Natural killer cell treated with Interleukin-12 subunit alpha and Interleukin-12 subunit beta and Interleukin-15 and Interleukin-18, amount 100 ng/mL, for 72 hours (primary cell): Measurements from ENCODE around the gene HERC2. TPM values are rescaled to one million over a fixed set of nuclear protein-coding genes. Genes with fewer than 3 reads are reported as not detected.

ENCODE experiments used
- ATAC-seq, 2 donors: fragments of 150-1000 bp; cut with Tn5 transposase in 1 of 2; sonication (Bioruptor Pico), chemical (Tn5 transposase) in 1 of 2; 2 replicates each; pipeline ENCODE4 v1.10.0; 2021
- DNase-seq: peaks from one replicate; pipeline ENCODE4 v3.0.0; 2022; ENCODE audit warnings: low spot score
- H3K27ac Mint-ChIP-seq, 2 donors: 1 replicate in 1 of 2; 2 replicates in 1 of 2; pipeline ENCODE4 v1.8.0; 2022; ENCODE audit warnings: mixed read lengths in 2 of 2, mild to moderate bottlenecking in 1 of 2, moderate library complexity in 1 of 2
- H3K27me3 Mint-ChIP-seq, 2 donors: 1 replicate in 1 of 2; 2 replicates in 1 of 2; pipeline ENCODE4 v1.8.0; 2022; ENCODE audit warnings: mixed read lengths in 2 of 2
- H3K36me3 Mint-ChIP-seq: one replicate; pipeline ENCODE4 v1.8.0; 2022; ENCODE audit warnings: mixed read lengths
- H3K4me1 Mint-ChIP-seq, 2 donors: 1 replicate in 1 of 2; 2 replicates in 1 of 2; pipeline ENCODE4 v1.8.0; 2022; ENCODE audit warnings: low read depth in 2 of 2, mixed read lengths in 2 of 2, mild to moderate bottlenecking in 1 of 2
- H3K4me3 Mint-ChIP-seq: one replicate; pipeline ENCODE4 v1.8.0; 2022; ENCODE audit warnings: mixed read lengths
- H3K9me3 Mint-ChIP-seq: 2 replicates; pipeline ENCODE4 v1.8.0; 2022; ENCODE audit warnings: mixed read lengths
- total RNA-seq, 2 donors: library from RNA; stranded (reverse); gene quantifications; one replicate each; pipeline ENCODE4 v1.2.3, GENCODE V29; 2022

HERC2 gene
- total RNA-seq, 2 donors from 2014 or later = 42.7 to 95.8 TPM

GRCh38 chr15:28112101-28112760, 209.7 kb downstream of the HERC2 start:
- no peaks in the 10 kb centered on the region for H3K27me3 Mint-ChIP-seq
- no peak overlapping the region for H3K27ac Mint-ChIP-seq
- ATAC-seq = no peak
- peaks cover 6 to 19% of the 10 kb centered on the region in 2 donors for H3K4me1 Mint-ChIP-seq
- no peaks in the 10 kb centered on the region for H3K9me3 Mint-ChIP-seq
- peaks cover 14% of the 10 kb centered on the region for H3K36me3 Mint-ChIP-seq
- H3K4me3 Mint-ChIP-seq = no peak overlapping the region
- DNase-seq = no peak

- Mint-ChIP-seq H3K4me1 (peaks cover 6 to 21% of the 10 kb centered on the region in 2 donors), H3K36me3 (peaks cover 14% of the 10 kb centered on the region), H3K9me3 (no peaks in the 10 kb centered on the region), H3K27ac (no peak overlapping the region), H3K4me3 (no peak overlapping the region), H3K27me3 (no peaks in the 10 kb centered on the region)
- no peak for ATAC-seq
- no peak for DNase-seq
Measured at GRCh38 chr15:28111543-28111942, 210.4 kb downstream of the HERC2 start.

DNA sequence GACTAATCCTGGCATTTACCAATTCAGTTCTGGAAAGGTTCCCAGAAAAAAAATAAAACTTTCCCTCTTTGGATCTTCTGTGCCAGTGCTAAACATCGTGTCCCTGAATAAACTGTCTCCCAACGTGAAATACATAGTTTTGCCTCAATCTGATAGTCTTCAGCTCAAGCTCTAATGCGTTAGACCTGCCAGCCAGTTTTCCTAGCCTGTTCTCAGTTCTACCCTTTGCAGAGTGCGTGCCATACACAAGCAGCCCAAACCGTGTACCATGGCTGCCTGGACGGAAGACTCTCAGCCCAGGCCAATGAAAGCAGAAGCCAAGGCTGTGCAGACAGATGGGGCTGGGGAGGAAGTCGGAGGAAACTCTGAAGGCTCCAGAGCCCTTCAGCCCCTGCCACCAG, 211.5 kb downstream of the HERC2 start:
- Mint-ChIP-seq H3K4me1 (peaks cover 14 to 28% of the 10 kb centered on the region in 2 donors), H3K27ac (no peak overlapping the region), H3K36me3 (peaks cover 14% of the 10 kb centered on the region), H3K27me3 (peaks cover 5 to 8% of the 10 kb centered on the region in 2 donors), H3K9me3 (no peaks in the 10 kb centered on the region), H3K4me3 (no peak overlapping the region)
- ATAC-seq = no peak
- DNase-seq = no peak

DNA sequence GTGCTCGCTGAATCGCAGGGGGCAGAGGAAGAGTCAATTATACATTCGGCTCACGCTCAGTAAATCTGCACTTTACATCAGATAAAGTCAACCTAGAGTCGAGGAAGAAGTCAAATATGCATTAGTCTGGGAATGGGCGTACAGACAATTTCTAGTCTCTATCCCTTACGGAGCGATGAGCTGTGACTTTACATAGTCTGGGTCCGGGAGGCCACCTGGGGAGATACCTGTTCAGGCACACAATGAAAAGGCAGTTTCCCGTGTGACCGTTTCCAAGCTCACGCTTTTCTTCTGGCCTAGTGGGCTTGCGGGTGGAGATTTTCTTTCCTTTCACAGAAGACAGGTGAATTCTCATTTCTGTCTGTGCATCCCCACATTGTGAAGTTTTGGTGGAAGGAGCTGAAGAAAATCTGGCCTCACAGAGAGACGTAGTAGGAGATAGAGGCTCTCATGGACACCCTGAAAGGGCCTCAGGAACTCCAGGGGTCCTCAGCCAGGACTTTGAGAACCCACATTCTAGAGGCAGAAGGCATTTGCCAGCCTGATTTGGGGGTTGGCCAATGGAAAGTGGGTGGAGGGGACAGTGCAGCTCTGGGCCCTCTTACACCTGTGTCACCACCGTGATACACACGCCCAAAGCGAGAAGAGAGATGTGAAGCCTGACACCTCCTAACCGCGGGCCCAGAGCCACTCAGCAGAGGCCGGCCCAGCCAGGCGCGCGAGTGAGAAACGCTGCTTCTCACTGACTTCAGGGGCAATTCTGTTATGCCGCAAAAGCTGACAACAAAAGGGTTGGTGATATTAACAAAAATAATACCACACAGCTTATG, 212.1 kb downstream of the HERC2 start:
- Mint-ChIP-seq H3K27ac (no peak overlapping the region), H3K4me1 (peaks cover 18 to 31% of the 10 kb centered on the region in 2 donors), H3K27me3 (peaks cover 7 to 13% of the 10 kb centered on the region in 2 donors), H3K4me3 (no peak overlapping the region), H3K9me3 (no peaks in the 10 kb centered on the region), H3K36me3 (peaks cover 14% of the 10 kb centered on the region)
- no peak for DNase-seq
- peak; percentile 54 to 58 for ATAC-seq

GRCh38 chr15:28107904-28108275, 214.1 kb downstream of the HERC2 start:
- Mint-ChIP-seq H3K36me3 (peaks cover 10% of the 10 kb centered on the region), H3K9me3 (no peaks in the 10 kb centered on the region), H3K27ac (no peak overlapping the region), H3K27me3 (peaks cover 13 to 27% of the 10 kb centered on the region in 2 donors), H3K4me1 (peaks cover 20 to 33% of the 10 kb centered on the region in 2 donors), H3K4me3 (peak overlapping the region; percentile 20)
- ATAC-seq (no peak), DNase-seq (no peak)

DNA sequence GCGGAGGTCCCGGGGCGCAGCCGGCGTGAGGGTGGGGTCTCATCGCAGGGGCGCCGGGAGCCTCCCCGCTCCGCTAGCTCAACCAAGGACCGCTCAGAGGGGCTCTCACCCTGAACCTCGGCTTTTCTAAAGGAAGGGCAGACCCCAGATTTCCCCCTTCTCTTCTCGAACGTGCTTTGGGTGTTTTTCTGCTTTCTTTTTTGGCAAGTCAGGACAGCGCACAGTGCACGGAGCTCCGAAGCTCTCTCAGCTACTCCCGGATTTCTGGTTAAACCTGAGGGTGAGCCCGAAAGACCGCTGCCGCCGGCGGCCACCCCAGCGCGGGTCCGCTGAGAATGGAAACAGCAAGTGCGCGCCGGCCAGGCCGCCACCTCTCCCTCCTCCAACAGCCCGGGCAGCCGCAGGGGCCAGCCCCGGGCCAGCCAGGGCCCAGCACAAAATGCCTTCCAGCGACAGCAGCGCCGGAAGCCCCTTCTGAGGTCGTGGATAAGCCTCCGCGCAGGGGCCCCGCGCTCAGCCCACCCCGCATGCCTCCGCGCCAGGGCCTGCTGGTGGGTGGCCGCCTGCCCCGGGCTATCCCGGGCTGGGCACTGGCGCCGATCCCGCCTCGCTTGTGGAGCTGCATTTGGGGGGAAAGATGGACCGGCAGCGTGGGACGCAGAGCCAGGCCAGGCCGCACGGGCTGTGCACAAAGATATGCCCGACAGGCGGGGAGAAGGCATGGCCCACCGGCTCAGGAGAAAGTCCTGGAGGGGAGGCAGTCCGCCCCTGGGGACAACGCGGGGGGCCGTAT, 214.7 kb downstream of the HERC2 start:
- peaks cover 10% of the 10 kb centered on the region for H3K36me3 Mint-ChIP-seq
- H3K9me3 Mint-ChIP-seq = no peaks in the 10 kb centered on the region
- peak overlapping the region; percentile 80 for H3K4me3 Mint-ChIP-seq
- DNase-seq = no peak
- ATAC-seq = peak; percentile 39 to 65
- H3K27me3 Mint-ChIP-seq = peaks cover 13 to 27% of the 10 kb centered on the region in 2 donors
- H3K4me1 Mint-ChIP-seq = peaks cover 20 to 33% of the 10 kb centered on the region in 2 donors
- no peak overlapping the region for H3K27ac Mint-ChIP-seq

DNA sequence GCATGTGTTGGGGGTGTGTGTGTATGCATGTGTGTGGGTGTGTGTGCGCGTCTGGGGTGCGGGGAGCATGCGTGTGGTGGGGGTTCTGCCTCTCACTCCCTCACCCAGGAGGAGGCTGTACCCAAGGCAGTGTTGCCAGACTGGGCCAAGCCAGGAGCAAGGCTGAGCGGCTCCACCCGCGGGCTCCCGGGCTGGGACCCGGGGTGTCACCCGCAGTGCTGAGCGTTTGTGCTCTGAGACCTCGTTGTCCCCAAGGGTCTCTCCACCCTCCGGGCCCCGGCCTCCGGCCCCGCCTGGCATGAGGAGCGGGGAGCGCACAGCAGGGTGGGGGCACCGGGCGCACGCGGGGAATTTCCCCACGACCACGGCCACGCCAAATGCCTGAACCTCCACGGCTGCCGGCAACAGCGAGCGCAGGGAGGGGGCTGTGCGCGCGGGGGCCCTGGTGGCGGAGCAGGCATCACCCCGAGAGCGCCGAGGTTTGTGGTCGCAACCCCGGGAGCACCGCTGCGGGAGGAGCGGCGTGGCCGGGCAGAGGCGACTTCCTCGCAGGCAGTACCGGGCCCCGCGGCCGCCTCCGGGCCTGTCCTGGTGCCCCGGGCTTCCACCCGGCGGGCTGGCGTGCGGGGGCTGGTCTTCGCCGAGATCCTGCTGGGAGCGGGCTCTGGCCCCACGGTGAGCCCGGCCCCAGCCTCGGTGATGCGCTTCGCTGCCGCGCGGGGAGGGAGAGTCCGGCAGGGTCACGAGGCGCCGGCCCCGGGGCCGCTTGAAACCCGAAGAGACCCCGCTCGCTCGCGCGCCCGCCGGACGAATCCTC, 215.5 kb downstream of the HERC2 start:
- Mint-ChIP-seq H3K4me3 (peak overlapping the region; percentile 72), H3K9me3 (no peaks in the 10 kb centered on the region), H3K36me3 (peaks cover 2% of the 10 kb centered on the region), H3K27ac (no peak overlapping the region), H3K4me1 (peaks cover 20 to 30% of the 10 kb centered on the region in 2 donors), H3K27me3 (peaks cover 13 to 27% of the 10 kb centered on the region in 2 donors)
- DNase-seq = no peak
- peak; percentile 39 to 51 for ATAC-seq

DNA sequence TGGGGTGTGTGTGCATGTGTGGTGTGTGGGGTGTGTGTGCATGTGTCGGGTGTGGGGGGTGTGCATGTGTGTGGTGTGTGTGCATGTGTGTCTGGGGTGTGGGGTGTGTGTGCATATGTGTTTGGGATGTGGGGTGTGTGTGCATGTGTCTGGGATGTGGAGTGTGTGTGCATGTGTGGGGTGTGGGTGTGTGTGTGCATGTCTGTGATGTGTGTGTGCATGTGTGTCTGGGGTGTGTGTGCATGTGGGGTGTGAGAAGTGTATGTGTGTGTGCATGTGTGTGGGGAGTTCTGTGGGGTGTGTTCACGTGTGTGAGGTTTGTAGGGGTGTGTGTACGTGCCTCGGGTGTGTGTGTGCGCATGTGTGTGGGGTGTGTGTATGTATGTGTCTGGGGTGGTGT, 216.2 kb downstream of the HERC2 start:
- H3K36me3 Mint-ChIP-seq = no peaks in the 10 kb centered on the region
- H3K27ac Mint-ChIP-seq = no peak overlapping the region
- H3K4me1 Mint-ChIP-seq = peaks cover 20 to 30% of the 10 kb centered on the region in 2 donors
- DNase-seq (no peak), ATAC-seq (no peak)
- peaks cover 13 to 27% of the 10 kb centered on the region in 2 donors for H3K27me3 Mint-ChIP-seq
- H3K9me3 Mint-ChIP-seq = no peaks in the 10 kb centered on the region
- H3K4me3 Mint-ChIP-seq = peak overlapping the region; percentile 72

GRCh38 chr15:28105224-28105791, 216.7 kb downstream of the HERC2 start:
- Mint-ChIP-seq H3K27me3 (peaks cover 15 to 31% of the 10 kb centered on the region in 2 donors), H3K4me1 (peaks cover 21 to 28% of the 10 kb centered on the region in 2 donors), H3K27ac (no peak overlapping the region), H3K36me3 (peaks cover under 1% of the 10 kb centered on the region), H3K9me3 (no peaks in the 10 kb centered on the region), H3K4me3 (peak overlapping the region; percentile 72)
- DNase-seq (no peak), ATAC-seq (no peak)

DNA sequence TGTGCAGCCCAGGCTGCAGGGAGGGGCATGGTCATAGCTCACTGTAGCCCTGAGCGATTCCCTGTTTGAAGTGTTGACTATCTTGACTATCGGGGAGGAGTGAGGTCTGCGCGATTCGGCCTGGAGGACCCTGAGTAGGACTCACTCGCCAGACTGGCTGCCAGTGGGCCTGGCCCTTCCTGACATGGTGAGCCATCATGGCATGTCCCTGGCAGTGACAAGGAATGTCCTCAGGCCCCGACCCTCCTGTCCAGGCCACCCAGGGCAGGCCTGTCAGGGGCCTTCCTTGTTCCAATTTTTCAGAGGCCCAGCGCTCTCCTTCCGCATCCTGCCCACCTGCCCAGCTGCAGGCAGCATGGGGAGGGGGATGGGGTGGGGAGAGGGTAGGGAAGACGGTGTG, 217.7 kb downstream of the HERC2 start:
- H3K36me3 Mint-ChIP-seq = peaks cover 9% of the 10 kb centered on the region
- DNase-seq (no peak), ATAC-seq (no peak)
- H3K27ac Mint-ChIP-seq = no peak overlapping the region
- H3K4me1 Mint-ChIP-seq = peaks cover 27 to 30% of the 10 kb centered on the region in 2 donors
- H3K4me3 Mint-ChIP-seq = peak overlapping the region; percentile 39
- H3K9me3 Mint-ChIP-seq = peaks cover 2% of the 10 kb centered on the region
- H3K27me3 Mint-ChIP-seq = peaks cover 23 to 41% of the 10 kb centered on the region in 2 donors

GRCh38 chr15:28103831-28104230, 218.1 kb downstream of the HERC2 start:
- Mint-ChIP-seq H3K36me3 (peaks cover 9% of the 10 kb centered on the region), H3K4me3 (no peak overlapping the region), H3K4me1 (peaks cover 24 to 26% of the 10 kb centered on the region in 2 donors), H3K9me3 (peaks cover 2% of the 10 kb centered on the region), H3K27me3 (peaks cover 23 to 41% of the 10 kb centered on the region in 2 donors), H3K27ac (no peak overlapping the region)
- DNase-seq (no peak), ATAC-seq (no peak)

- Mint-ChIP-seq H3K36me3 (peaks cover 9% of the 10 kb centered on the region), H3K4me3 (no peak overlapping the region), H3K9me3 (peaks cover 2% of the 10 kb centered on the region), H3K27me3 (peaks cover 32 to 56% of the 10 kb centered on the region in 2 donors), H3K27ac (no peak overlapping the region), H3K4me1 (peaks cover 28 to 37% of the 10 kb centered on the region in 2 donors)
- no peak for ATAC-seq
- no peak for DNase-seq
Measured at GRCh38 chr15:28101983-28102441, 220.0 kb downstream of the HERC2 start.
